ENCODE results near the gene IPO13.

The IPO13 gene

DNA sequence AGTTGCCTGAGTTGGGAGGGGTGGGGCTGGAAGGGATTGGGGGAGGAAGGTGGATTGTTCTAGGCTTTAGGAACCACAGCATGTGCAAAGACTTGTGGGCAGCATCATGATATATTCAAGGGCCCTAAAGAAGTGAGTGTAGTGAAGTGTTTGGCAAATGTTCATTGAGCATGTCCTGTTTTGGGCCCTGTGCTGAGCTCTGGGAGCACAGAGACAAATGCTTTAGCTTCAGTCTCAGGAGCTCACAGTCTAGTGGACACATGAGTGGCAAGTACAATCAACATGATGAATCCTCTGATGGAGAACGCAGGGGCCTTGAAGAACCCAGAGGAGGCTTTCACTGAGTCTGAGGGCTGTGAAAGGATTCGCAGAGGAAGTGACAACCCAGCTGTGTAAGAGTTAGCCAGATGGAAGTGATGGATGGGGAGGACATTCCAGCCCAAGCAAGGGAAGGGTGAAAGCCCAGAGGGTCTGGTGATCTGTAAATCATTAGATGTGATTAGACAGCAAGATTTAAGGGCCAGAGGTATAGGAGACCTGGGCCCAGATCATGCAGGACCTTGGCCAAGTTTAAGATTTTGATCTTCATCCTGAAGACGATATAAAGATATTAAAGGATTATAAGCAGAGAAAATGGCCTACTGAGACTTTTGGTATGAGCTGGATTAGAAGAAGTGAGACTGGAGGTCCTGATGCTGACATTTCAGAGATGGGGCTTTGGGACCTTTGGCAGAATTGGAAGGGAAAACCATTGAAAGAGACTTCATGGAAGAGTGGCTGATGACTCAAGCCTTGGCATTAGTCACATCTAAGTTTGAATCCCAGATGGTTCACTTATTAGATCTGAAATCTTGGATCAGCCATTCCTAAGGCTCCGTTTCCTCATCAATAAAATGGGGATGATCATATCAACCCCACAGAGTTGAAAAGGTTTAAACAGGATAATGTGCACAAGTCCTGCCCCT, 4.6 kb downstream of the IPO13 start:
- DNase-seq (ENCODE audit: low spot score), result peak; percentile 78

DNA sequence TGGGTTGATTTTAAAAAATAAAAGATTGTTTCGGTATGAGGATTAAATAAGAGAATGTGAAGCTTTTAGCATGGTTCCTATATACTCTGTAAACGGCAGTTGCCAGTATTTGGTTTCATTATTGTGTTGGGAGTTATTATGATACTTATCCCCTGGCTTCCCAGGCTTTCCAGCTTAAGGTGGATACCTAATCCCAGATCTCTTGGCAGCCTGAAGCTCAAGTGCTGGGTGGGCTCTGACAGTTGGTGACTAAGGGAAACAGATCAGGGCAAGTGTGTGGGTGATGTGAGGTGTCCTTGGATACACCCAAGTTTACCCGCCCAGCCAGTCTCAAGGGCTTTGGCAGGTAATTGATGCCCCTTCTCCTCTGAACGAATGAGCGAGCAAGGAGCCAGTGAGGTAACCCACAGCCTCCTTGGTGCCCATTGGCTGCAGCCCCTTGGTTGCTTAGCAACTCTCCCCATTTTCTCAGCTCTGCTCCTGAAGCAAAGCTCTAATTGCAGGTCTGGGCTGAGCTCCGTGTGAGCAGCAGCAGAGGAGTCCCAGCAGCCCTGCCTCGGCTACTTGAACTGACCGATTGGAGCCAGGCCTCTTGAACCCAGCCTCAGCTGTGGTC, 6.1 kb downstream of the IPO13 start:
- peak; percentile 29 for DNase-seq (ENCODE audit: low spot score)

DNA sequence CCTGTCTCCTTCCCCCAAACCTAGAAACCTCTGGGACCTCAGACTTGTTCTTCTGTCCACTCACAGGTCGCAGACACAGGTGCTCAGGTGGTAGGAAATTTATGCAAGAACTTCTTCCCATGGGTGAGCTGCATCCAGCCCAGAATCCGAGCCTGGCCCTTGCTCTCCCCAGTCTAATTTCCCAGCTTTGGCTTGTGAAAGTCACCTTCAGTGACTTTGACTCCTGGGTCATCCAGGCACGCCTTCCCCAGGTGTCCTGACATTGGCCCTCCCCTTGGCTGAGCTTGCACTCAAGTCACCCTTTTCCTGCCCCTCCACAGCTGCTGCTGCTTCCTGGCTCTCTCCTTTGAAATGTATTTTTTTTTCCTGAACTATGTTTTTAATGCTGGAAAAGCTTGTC, 6.6 kb downstream of the IPO13 start:
- DNase-seq (ENCODE audit: low spot score), result no peak

DNA sequence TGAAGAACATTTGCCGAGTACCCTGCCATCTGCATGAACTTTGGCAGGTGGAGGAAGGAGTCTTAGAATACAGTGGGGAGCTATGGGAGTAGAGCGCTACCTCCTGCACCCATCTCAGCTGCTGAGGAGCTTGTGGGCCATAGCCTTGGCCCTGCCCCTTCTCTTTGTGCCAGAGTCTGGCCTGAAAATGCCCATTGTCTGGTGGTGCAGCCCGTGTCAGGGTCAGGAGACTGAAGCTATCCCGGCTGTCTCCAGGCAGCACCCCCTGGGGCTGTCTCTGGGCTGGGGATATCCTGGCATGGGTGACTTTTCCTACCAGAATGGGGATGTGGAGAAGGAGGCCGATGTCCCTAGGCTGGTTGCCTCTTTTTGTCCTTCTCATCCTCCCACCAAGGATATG, 7.3 kb downstream of the IPO13 start:
- DNase-seq (ENCODE audit: low spot score), result no peak

DNA sequence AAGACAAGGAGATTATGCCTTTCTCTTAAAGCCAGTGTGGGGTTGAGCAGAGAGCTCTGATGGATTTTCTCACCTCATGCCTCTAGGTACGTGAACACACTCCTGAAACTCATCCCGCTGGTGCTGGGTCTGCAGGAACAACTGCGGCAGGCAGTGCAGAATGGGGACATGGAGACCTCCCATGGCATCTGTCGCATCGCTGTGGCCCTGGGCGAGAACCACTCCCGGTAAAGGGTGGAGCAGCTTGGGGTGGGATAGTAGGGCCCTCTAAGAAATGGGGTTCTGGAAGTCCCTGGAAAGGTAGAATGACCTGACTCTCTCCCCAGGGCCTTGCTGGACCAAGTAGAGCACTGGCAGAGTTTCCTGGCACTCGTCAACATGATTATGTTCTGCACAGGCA, 9.5 kb downstream of the IPO13 start:
- no peak for DNase-seq (ENCODE audit: low spot score)

DNA sequence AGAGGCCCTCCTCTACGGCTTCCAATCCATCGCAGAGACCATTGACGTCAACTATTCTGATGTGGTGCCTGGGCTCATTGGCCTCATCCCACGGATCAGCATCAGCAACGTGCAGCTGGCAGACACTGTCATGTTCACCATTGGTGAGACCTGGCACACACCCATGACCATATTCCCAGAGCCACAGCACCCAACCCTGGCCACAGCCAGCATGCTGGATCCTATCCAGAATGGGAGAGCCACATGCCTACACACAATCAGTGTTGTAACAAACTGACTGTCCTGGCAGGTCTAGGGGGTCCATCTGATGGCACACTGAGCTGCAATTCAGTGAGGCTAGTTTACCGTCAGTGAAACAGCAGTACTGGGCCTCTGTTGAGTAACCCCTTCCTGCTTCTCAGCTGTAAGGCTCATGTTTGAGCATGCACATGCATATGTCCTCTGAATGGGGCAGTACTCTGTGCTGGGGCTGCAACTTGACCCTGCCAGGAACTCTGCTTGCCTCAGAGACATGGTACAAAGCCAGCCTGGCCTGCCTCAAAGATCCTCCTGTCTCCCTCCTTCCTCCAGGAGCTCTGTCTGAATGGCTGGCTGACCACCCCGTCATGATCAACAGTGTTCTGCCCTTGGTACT, 10.8 kb downstream of the IPO13 start:
- DNase-seq (ENCODE audit: low spot score), result no peak

DNA sequence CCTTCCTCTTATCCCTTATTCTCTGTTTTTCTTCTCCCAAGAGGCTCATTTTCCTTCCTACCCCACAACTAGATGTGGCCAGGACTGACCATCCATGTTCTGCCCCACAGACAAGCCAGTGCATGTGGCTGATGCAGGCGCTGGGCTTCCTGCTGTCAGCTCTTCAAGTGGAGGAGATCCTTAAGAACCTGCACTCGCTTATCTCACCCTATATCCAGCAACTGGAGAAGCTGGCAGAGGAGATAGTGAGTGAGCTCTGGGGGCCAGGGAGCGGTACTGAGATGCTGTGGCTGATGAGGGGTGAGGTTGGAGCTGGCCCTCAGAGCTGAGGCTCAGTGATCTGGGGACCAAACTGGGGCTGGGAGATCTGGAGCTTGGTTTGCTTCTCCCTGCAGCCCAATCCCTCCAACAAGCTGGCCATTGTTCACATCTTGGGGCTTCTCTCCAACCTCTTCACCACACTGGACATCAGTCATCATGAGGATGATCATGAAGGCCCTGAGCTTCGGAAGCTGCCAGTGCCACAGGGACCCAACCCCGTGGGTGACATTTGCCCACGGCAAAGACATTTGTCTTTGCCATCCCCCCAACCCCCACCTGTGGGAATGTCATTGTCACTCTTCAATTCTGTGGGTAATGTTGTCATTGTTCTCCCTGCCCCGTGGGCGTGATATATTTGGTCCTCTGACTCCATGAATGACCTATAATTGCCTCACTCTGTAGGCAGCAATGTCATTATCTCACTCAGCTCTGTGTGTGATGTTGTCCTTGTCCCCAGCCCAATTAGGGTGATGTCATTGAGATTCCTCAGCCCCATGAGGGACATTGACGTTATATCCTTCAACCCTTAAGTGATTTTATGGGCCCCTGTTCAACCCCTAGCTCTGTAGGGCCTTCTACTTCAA, 11.9 kb downstream of the IPO13 start:
- DNase-seq (ENCODE audit: low spot score), result no peak

DNA sequence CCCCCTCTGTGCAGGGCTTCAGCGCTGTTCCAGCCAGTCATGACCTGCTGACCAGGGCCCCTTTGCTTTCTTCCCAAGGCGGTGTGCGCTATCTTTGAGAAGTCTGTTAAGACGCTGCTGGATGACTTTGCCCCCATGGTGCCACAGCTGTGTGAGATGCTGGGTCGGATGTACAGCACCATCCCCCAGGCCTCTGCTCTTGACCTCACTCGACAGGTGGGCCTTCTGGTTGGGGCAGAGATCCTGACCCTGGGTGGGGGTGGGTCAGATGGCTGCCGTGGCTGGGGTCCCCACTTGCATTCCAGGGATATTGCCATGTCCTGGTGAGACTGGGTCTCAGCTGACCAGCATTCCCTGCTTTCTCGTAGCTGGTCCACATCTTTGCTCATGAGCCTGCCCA, 14.0 kb downstream of the IPO13 start:
- no peak for DNase-seq (ENCODE audit: low spot score)

DNA sequence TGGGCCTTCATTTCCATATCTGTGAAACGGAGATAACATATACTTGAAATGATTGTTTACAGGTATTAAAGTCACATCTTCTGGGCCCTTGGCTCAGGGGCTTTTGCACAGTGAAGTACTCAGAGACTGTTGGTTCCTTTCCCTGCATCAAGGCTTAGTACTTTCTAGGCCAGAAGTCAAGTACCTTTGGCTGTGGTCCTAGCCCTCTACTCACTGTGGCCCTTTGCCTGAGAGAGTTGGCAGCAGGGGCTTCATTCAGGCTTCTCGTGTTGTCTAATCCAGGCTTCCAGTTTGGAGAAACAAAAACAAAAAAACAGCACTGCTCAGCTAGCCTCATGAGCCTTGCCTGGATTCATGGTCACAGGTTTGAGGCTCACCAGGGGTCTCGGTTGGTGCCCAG, 14.9 kb downstream of the IPO13 start:
- no peak for DNase-seq (ENCODE audit: low spot score)

DNA sequence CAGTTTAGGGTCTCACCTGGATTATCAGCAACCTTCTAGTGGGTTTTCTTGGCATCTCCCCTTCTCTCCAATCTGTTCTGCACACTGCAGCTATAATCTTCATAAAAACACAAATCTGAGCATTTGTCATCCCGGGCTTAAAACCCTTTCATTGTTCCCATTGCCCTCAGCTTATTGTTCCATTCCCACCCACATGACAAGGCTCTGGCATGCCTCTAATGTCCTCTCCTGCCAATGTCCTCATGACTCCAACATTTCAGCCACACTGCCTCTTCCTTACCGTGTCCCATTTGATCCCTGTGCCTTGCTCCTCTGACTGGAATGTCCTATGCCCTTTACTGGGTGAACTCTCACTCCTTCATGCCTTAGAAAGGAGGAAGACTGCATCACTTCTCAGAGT, 15.6 kb downstream of the IPO13 start:
- DNase-seq (ENCODE audit: low spot score), result no peak

DNA sequence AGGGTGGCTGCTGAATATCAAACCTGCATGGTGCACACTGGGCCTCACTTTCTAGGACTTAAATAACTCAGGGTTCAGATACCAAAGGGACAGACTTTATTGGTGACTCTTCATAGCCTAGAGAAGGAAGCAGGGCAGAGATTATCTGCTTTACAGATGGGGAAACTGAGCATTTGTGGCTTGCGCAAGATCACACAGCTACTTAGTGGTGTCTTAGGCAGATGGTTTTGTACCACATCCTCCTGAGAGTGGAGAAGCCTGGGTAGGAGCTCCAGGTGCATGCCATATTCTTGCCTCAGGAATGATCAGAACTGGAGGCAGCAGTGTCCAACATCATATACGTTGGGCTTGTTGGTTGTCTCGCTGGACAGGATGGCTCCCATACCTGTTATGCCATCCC, 16.3 kb downstream of the IPO13 start:
- no peak for DNase-seq (ENCODE audit: low spot score)

DNA sequence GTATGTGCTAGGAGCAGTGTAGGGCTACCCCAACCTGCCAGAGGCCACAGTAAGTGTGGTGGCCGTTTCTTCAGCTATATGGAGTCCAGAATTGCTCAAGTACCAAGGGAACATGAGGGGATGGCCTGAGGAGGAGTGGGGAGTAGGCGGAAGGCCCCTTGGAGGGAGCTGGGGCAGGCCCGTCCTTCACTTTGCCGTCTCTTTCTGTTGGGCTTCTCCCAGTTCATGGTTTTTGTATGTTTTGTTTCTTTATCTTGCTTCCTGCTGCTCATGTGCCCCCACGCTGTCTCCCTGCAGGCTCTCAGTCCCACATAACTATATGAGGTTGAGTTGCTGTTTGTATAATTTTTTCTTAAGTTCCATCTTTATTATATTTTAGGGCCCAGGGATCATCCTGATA, 17.1 kb downstream of the IPO13 start:
- no peak for DNase-seq (ENCODE audit: low spot score)

DNA sequence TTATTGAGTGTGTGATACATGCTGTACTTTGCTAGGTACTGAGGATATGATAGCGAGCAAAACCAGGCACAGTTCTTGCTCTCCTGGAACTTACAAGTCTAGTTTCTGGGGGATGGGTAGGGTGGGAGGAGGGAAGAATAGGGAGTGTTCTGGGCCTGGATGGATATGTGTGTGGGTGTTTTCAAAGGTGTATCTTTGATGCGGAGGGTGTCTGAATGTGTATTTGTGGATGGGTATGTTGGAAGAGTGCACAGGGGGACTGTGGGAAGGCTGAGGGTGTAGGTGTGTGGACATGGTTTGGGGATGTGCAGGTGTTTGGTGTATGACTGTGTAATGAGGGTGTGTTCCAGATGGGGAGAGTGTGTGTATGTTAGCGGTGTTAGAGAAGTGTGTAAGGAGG, 18.6 kb downstream of the IPO13 start:
- no peak for DNase-seq (ENCODE audit: low spot score)

DNA sequence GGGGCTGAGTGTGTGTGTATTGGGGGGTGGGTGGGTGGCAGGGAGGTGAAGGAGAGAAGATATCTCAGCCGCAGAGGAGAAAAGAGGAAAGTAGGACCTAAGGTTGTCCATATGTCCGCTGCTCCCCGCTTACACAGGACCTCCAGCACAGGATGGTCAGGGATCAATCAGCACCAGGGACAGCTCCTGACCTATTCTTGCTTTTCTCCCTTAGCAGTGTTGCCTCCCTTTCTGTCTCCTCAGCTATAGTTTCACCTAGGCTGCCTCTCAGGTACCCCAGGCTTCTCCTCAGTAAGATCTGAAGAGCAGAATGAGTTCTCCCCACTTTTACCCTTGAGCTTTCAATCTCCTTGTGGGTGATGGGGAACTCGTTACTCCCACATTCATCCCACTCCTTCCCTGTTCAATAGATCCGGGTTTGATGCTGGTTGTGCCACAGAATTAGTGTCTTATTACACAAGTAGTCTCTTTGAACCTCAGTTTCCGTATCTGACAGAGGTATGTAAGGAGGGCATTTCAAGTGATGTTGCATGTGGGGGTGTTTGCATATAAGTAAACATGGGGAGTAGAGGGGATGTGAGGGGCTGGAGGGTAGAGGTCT, 21.7 kb downstream of the IPO13 start:
- DNase-seq (ENCODE audit: low spot score), result no peak

DNA sequence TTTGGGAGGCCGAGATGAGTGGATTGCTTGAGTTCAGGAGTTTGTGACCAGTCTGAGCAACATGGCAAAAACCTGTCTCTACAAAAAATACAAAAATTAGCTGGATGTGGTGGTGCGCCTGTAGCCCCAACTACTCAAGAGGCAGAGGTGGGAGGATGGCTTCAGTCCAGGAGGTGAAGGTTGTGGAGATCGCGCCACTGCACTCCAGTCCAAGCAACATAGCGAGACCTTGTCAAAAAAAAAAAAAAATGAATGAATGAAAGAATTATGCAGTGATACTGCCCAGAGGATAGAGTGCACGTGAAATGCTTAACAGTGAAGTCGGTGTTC, 22.6 kb downstream of the IPO13 start:
- DNase-seq (ENCODE audit: low spot score), result no peak

DNA sequence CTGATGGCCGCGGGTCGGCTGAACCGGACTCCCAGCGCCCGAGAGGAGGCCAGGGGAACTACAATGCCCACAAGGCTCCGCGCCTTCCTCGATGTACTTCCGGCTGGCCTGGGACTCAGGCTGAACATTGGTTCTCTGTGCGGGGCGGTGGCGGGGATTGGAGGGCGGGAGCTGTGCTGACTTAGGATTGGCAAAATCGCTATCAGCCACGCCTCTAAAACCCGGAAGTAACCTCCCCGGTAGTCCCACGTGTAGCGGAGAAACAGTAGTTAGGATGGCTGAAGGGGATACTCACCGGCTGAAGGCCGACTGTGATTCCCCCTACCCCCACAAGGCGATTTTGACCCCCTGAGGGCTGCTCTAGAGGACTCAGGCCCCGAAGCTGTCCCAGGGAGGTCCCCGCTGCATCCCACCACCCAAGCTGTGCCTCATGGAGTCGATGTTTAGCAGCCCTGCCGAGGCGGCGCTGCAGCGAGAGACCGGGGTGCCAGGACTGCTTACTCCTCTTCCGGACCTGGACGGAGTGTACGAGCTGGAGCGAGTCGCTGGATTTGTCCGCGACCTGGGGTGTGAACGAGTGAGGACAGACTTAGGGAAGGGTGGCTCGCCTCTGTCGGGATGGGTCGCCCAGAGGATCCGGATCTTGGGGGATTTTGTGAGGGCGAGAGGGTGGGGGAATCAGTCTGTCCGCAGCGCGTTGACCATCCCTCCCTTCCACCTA, 23.2 kb downstream of the IPO13 start, which contains the start of gene DPH2:
Gene DPH2 (plus strand): TSS at position 265 of the 721 bp plus-strand sequence. CDS start 166 bp downstream, at position 431.
- DNase-seq (ENCODE audit: low spot score), result peak; percentile 97

DNA sequence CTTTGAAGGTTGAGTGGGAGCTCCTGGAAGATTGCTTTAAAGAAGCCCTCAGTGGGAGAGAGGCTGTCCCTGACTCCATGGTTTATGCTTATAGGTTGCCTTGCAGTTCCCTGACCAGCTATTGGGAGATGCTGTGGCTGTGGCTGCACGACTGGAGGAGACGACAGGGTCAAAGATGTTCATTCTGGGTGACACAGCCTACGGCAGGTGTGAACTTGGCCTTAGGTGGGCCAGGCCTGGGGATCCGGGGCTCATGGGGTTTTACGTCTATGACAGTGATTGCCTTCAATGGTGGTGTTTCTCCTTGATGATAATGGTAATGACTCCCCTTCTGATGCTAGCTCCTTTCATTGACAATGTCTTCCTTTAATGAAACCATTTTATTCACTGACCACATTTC, 23.8 kb downstream of the IPO13 start:
- DNase-seq (ENCODE audit: low spot score), result no peak

DNA sequence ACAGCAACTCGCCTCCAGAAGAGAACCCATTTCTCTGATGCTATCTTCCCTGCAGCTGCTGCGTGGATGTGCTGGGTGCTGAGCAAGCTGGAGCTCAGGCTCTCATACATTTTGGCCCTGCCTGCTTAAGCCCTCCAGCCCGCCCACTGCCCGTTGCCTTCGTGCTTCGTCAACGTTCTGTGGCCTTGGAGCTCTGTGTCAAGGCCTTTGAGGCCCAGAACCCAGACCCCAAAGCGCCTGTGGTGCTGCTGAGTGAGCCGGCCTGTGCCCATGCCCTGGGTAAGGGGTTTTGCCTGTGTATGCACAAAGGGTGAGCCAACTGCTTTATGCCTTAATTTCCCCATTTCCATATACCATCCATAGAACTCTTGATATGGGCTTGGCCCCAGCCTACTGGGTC, 24.2 kb downstream of the IPO13 start:
- no peak for DNase-seq (ENCODE audit: low spot score)

DNA sequence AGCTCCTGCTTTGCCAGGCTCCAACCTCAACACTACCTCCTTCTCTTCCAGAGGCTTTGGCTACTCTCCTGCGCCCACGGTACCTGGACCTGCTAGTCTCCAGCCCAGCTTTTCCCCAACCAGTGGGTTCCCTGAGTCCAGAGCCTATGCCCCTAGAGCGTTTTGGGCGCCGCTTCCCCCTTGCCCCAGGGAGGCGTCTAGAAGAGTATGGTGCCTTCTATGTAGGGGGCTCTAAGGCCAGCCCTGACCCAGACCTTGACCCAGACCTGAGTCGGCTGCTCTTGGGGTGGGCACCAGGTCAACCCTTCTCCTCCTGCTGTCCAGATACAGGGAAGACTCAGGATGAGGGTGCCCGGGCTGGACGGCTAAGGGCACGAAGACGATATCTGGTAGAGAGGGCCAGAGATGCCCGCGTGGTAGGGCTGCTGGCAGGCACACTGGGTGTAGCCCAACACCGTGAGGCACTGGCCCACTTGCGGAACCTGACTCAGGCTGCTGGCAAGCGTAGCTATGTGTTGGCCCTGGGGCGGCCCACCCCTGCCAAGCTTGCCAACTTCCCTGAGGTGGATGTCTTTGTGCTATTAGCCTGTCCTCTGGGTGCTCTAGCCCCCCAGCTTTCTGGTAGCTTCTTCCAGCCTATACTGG, 24.7 kb downstream of the IPO13 start:
- no peak for DNase-seq (ENCODE audit: low spot score)

DNA sequence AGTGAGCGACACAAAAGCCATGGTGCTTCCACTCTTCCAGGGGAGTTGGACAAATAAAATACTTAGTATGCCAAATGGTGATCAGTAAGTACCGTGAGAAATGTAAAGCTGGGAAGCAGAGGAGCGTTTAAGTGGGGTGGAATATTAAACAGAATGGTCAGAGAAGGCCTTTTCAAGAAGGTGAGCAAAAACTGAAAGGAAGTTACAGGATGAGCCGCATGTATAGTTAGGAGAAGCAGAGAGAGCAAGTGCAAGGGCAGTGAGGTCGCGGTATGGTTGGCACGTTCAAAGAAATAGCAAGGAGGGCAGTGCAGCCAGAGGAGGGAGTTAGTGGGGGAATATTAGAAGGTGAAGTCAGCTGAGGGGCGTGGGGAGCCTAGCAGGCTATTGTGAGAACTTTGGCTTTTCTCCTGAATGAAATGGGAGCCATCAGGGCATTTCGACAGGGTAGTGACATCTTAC, 27.3 kb downstream of the IPO13 start:
- DNase-seq (ENCODE audit: low spot score), result no peak
